Endodermal cell (in vitro differentiated cells): Measurements from ENCODE around the gene IDE. TPM values are rescaled to one million over a fixed set of nuclear protein-coding genes. Genes with fewer than 3 reads are reported as not detected.

Source experiments
- DNase-seq: peaks from one replicate; pipeline ENCODE4 v3.0.0-alpha.2; 2017
- H3K27ac ChIP-seq: 2 replicates; pipeline ENCODE4 v1.5.1; 2013; ENCODE audit warnings: mild to moderate bottlenecking, low read depth, low read length, moderate library complexity
- H3K27me3 ChIP-seq: 2 replicates; pipeline ENCODE4 v1.6.1; 2013; ENCODE audit warnings: mild to moderate bottlenecking, low read length, moderate library complexity; ENCODE audit not compliant: insufficient read depth, control insufficient read depth, poor library complexity, severe bottlenecking
- H3K36me3 ChIP-seq: 2 replicates; pipeline ENCODE4 v1.7.0; 2013; ENCODE audit warnings: mild to moderate bottlenecking, low read length, moderate library complexity; ENCODE audit not compliant: control insufficient read depth, insufficient read depth
- H3K4me1 ChIP-seq: one replicate; pipeline ENCODE4 v1.7.0; 2013; ENCODE audit warnings: low read length; ENCODE audit not compliant: control insufficient read depth, insufficient read depth
- H3K4me3 ChIP-seq: 2 replicates; pipeline ENCODE4 v1.5.1; 2013; ENCODE audit warnings: mild to moderate bottlenecking, low read length, moderate library complexity
- H3K9ac ChIP-seq: 2 replicates; pipeline ENCODE4 v1.6.1; 2013; ENCODE audit warnings: mild to moderate bottlenecking, low read length, moderate library complexity; ENCODE audit not compliant: poor library complexity, severe bottlenecking; ENCODE audit errors: extremely low read depth
- H3K9me3 ChIP-seq: 2 replicates; pipeline ENCODE4 v1.6.1; 2013; ENCODE audit warnings: mild to moderate bottlenecking, low read length, moderate library complexity; ENCODE audit not compliant: control insufficient read depth
- H3K27ac Mint-ChIP-seq: 2 replicates; pipeline ENCODE4 v1.8.0; 2020; ENCODE audit warnings: mixed read lengths
- H3K27me3 Mint-ChIP-seq: 2 replicates; pipeline ENCODE4 v1.8.0; 2021; ENCODE audit warnings: mild to moderate bottlenecking, mixed read lengths; ENCODE audit not compliant: insufficient read depth
- H3K36me3 Mint-ChIP-seq: 2 replicates; pipeline ENCODE4 v1.8.0; 2020; ENCODE audit warnings: low read depth, mixed read lengths
- H3K4me1 Mint-ChIP-seq: 2 replicates; pipeline ENCODE4 v1.8.0; 2020; ENCODE audit warnings: mixed read lengths
- H3K4me3 Mint-ChIP-seq: 2 replicates; pipeline ENCODE4 v1.8.0; 2020; ENCODE audit warnings: mild to moderate bottlenecking, moderate library complexity, mixed read lengths
- H3K9me3 Mint-ChIP-seq: 2 replicates; pipeline ENCODE4 v1.8.0; 2020; ENCODE audit warnings: mild to moderate bottlenecking, mixed read lengths
- WGBS, 2 experiments: methylation state at CpG; one replicate each; pipeline versions ENCODE4 v1.1.5 to v1.1.7; 2013; ENCODE audit warnings: missing lambda C conversion rate in 2 of 2, mixed read lengths in 1 of 2; ENCODE audit not compliant: insufficient coverage in 1 of 2, insufficient read length in 1 of 2; 5-methylcytosine and 5-hydroxymethylcytosine counted together
- total RNA-seq, 2 donors: library from RNA; stranded (reverse); fragmentation: NEBNext Ultra II Directional in 1 of 2; extraction: Animal tissue kit (Norgen Biotek cat#: 25700) in 1 of 2; gene quantifications; 2 replicates in 1 of 2; 3 replicates in 1 of 2; pipeline ENCODE4 v1.2.1, GENCODE V29; 2021
- TF ChIP-seq, protein P1 (sequence below): fragments of 200-600 bp; sonication (generic); conservative IDR thresholded peaks from 2 replicates; pipeline ENCODE4 v1.5.0; 2021; ENCODE audit warnings: antibody characterized with exemption, mild to moderate bottlenecking

The IDE gene
- total RNA-seq, 2 donors from 2014 or later, result 56.3 to 63.3 TPM

DNA sequence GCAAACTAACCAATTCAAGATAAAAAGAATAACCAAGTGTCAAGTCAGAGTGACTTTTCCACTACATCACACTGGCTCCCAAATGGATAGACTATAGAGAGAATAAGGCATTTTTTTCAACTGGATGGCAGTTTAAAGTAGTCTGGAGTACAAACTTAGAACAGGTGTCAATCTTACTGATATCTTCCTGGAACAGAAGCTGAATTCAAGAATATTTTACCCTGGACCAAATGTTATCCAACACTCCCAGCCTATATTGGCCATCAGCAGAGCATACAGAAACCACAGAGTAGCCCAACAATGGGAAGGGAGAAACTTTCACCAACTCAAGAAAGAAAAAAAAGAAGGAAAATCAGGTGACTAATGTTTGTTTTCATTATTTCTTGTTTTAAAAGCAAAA is 11.5 kb downstream of the IDE start:
- no peak for DNase-seq
- Histone ChIP-seq H3K27ac (no peak overlapping the region), H3K27me3 (no peaks in the 10 kb centered on the region), H3K4me3 (no peak overlapping the region), H3K9me3 (peaks cover 31% of the 10 kb centered on the region), H3K36me3 (peaks cover 63% of the 10 kb centered on the region), H3K9ac (no peak overlapping the region), H3K4me1 (no peaks in the 10 kb centered on the region)
- Mint-ChIP-seq H3K36me3 (peaks cover 60% of the 10 kb centered on the region), H3K27ac (no peak overlapping the region), H3K9me3 (peaks cover 26% of the 10 kb centered on the region), H3K4me1 (peaks cover 3% of the 10 kb centered on the region), H3K27me3 (no peaks in the 10 kb centered on the region), H3K4me3 (no peak overlapping the region)
- TF ChIP-seq, protein P1, sequence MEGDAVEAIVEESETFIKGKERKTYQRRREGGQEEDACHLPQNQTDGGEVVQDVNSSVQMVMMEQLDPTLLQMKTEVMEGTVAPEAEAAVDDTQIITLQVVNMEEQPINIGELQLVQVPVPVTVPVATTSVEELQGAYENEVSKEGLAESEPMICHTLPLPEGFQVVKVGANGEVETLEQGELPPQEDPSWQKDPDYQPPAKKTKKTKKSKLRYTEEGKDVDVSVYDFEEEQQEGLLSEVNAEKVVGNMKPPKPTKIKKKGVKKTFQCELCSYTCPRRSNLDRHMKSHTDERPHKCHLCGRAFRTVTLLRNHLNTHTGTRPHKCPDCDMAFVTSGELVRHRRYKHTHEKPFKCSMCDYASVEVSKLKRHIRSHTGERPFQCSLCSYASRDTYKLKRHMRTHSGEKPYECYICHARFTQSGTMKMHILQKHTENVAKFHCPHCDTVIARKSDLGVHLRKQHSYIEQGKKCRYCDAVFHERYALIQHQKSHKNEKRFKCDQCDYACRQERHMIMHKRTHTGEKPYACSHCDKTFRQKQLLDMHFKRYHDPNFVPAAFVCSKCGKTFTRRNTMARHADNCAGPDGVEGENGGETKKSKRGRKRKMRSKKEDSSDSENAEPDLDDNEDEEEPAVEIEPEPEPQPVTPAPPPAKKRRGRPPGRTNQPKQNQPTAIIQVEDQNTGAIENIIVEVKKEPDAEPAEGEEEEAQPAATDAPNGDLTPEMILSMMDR, result no peak

DNA sequence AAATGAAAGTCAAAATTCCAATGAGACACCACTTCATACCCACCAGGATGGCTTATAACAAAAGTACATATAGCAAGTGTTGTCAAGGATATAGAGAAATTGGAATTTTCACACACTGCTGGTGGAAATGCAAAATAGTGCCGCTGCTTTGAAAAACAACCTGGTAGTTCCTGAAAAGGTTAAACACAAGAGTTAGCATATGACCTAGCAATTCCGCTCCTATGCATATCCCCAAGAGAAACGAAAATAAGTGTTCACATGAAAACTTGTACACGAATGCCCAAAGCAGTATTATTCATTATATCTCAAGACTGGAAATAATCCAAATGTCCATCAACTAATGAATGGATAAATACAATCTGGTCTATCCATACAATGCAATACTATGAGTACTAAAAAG is 14.8 kb downstream of the IDE start:
- H3K9me3 Mint-ChIP-seq, result peaks cover 44% of the 10 kb centered on the region
- Histone ChIP-seq H3K27me3 (no peaks in the 10 kb centered on the region), H3K4me1 (no peaks in the 10 kb centered on the region), H3K36me3 (peaks cover 72% of the 10 kb centered on the region), H3K9ac (no peak overlapping the region), H3K9me3 (peaks cover 46% of the 10 kb centered on the region), H3K27ac (no peak overlapping the region), H3K4me3 (peak overlapping the region; percentile 53)
- TF ChIP-seq, protein P1, result no peak
- H3K27ac Mint-ChIP-seq, result no peak overlapping the region
- 93 to 95% methylated on average over 3 to 4 of the region's 4 CpGs for WGBS, 2 experiments
- DNase-seq, result no peak
- no peak overlapping the region for H3K4me3 Mint-ChIP-seq
- no peaks in the 10 kb centered on the region for H3K4me1 Mint-ChIP-seq
- H3K27me3 Mint-ChIP-seq, result no peaks in the 10 kb centered on the region
- H3K36me3 Mint-ChIP-seq, result peaks cover 80% of the 10 kb centered on the region

DNA sequence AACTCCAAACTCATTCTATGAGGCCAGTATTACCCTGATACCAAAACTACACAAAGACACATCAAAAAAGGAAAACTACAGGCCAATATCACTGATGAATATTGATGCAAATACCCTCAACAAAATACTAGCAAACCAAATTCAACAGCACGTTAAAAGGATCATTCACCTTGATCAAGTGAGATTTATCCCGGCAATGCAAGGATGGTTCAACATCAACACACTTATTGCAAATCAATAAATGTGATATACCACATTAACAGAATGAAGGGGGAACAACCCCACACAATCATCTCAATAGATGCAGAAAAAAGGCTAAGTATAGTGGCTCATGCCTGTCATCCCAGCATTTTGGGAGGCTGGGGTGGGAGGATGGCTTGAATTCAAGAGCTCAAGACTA is 19.9 kb downstream of the IDE start:
- H3K36me3 ChIP-seq, result peaks cover 51% of the 10 kb centered on the region
- Mint-ChIP-seq H3K36me3 (peaks cover 65% of the 10 kb centered on the region), H3K9me3 (peaks cover 38% of the 10 kb centered on the region), H3K4me1 (no peaks in the 10 kb centered on the region), H3K27me3 (no peaks in the 10 kb centered on the region), H3K27ac (no peak overlapping the region), H3K4me3 (no peak overlapping the region)
- WGBS, 2 experiments, result 90% methylated on average over 2 of the region's 2 CpGs; no CpG with 5 or more reads in 1 of the 2 experiments
- TF ChIP-seq, protein P1, result no peak
- H3K4me3 ChIP-seq, result no peak overlapping the region
- H3K9ac ChIP-seq, result no peak overlapping the region
- DNase-seq, result no peak
- no peak overlapping the region for H3K27ac ChIP-seq
- H3K27me3 ChIP-seq, result no peaks in the 10 kb centered on the region
- H3K9me3 ChIP-seq, result peaks cover 39% of the 10 kb centered on the region
- no peaks in the 10 kb centered on the region for H3K4me1 ChIP-seq
